Measurements from ENCODE around the gene TIMP2.
"Not testable (repeated sequence)": the region's sequence is repeated elsewhere in the genome, so short reads cannot be mapped to it uniquely, and the experiment has no call there.

The TIMP2 gene

GRCh38 chr17:78929908-78930775 is 5.0 kb upstream of the TIMP2 start:
- no peak for FAIRE-seq

- no peak for FAIRE-seq
Measured at GRCh38 chr17:78925662-78926555, 722 bp upstream of the TIMP2 start.

DNA sequence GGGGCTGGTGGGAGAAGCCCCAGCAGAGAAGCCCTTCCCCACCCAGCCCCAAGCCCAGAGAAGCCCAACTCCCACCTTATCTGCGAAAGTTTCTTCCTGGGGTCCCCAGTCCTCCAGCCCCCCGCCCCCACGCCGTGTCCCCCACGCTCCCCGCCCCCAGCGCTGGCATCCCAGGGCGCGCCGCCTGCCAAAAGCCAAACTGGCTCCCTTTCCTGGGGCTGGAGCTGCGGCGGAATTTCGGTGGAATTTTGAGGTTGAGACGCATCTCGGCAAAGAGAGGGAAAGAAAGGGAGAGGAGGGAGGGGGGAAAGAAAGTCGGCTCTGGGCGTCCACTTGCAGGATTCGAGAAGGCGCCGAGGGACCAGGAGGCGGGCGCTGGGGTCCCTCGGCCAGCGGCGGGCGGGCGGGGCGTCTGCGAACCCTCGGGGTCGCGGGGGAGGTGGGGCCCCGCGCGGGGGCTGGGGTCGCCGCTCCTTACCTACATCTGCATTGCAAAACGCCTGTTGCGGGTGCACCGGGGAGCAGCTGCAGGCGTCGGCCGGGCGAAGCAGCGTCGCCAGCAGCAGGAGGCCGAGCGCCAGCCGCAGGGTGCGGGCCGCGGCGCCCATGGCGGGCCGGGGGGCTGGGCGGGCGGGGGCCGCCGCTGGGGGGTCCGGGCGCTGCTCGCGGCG is 571 bp downstream of the TIMP2 start:
- no peak for FAIRE-seq

- no peak for FAIRE-seq
Measured at GRCh38 chr17:78923660-78924453, 1.3 kb downstream of the TIMP2 start.

DNA sequence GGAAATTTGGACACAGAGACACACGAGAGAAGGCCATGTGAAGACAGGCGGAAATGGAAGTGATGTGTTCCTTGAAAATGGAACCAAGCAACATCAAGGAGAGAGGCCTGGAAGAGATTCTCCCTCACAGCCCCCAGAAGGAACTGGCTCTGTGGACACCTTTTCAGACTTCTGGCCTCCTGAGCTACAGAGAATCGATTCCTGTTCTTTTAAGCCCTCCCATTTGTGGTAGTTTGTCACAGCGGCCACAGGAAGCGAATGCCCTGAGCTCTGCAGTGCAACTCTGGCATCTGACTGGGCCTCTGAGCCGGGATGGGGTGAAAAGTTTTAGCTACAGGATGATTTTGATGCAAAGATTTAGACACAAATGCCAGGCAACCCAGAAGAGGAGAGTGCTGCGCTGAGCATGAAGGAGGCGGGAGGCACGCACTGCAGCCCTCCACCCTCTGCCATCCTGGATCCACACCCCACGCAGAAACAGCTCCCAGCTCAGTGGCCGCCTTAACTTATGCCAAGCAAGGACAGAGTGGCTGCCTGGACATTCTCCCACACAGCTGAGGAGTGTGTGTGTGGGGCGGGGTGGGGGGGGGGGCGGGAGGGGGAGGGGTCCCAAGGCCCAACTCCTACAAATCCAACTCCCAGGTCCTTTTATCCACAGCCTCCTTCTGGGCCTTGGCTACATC is 2.2 kb downstream of the TIMP2 start:
- FAIRE-seq: no peak

DNA sequence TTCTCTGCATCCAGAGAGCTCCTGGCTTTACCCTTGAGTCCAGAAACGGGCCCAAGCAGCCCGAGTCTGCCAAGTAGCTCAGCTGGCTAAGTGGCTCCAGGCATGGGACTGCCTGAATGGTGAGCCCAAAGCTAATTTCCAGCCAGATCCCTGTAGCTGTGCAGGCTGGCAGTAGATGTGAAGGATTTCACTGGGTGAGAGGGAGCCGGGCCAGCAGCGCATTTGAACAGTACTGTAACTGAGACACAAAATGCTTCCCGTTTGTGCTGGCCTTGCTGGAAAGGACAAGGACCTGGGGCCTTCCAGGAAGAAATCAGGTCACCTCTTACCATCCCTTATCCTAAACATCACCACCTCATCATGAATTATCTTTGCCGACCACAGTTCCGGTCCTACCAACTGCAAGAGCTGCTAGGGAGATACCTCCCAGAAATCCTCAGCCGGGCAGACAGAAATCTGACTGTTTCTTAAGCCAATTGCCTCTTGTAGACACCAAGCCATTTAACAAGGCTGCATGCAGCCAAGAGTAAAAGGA is 3.7 kb downstream of the TIMP2 start:
- no peak for FAIRE-seq

DNA sequence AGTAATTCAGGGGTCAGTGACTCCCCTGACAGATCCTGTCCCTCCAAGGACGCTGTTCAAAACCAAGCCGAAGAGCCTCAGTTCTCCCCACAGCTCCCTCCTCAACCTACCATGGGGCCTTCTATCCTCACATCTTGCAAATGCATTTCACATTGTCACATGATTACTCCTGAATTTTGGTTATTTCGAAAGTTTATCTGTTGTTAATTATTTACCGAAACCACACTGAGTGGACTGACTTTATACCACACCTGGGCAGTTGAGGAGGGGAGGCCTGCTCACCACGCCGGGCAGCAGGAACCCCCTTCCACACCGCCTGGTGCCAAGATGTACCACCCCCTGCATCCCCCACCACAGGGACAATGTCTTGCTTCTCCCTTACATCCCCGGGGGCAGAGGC is 4.7 kb downstream of the TIMP2 start:
- no peak for FAIRE-seq

DNA sequence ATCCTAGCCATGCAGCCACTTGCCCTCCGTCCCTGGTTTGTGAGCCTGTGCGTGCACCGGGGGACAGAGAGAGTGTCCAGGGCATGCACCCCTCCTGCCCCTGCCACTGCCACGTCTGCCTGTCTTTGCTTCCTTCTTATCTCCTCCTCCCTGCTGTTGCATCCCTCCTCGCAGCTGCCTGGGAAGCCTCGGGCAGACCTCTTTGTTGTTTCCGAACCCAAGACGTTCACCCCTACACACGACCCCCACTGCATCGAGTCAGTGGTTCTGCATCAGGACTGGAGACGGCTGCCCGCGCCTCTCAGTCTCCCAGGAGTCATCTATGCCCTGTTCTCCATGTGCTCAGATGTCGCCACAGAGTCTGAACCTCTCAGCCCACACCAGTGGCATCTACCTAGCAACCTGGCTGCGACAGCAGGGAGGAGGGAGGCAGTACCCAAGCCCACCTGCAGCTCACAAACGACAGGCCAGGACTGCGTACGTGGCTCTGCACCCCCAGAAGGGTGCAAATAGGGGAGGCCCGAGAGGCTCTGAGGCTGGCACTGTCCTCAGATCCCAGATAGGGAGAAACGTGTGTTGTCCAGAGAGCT is 5.2 kb downstream of the TIMP2 start:
- no peak for FAIRE-seq

DNA sequence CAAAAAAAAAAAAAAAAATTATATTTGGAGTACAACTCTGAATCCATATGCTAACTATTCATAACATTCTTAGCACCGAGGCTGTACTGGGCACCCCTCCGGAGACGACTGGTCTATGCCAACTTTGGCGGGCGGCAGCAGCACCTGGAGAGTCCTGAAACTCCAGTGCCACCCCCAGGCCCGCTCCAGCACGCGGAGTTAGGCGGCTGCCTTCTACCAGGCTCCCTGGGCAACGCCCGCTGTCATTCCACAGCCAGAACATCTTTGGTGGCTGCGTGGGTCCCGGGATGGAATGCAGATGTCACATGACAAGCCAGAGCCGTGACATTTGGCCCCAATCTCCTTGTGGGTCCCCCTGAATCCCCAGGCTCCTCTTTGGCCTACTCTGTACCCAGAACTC is 6.2 kb downstream of the TIMP2 start:
- no peak for FAIRE-seq

GRCh38 chr17:78917451-78918275 is 7.5 kb downstream of the TIMP2 start:
- no peak for FAIRE-seq

- no peak for FAIRE-seq
Measured at GRCh38 chr17:78915872-78916632, 9.1 kb downstream of the TIMP2 start.

GRCh38 chr17:78913115-78913514 is 12.1 kb downstream of the TIMP2 start:
- no peak for FAIRE-seq

DNA sequence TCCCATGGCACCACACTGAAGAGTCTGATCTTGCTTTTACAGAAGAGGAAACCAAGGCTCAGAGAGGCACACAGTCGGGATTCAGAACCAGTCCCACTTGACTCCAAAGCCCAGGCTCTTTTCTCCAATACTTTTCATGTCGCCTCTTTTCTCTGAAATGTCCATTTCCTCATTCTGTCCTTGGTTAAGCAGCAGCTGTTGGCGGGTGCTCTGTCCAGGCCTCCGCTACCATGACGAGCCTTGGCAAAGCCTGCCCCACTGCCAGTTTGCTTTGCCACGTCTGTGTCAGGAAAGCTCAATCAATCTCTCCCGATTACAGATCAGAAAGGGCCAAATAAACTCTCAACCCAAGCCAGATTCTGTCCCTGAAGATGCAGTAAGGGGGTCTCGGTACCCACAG is 13.1 kb downstream of the TIMP2 start:
- no peak for FAIRE-seq

- not testable (repeated sequence) for FAIRE-seq
Measured at GRCh38 chr17:78911543-78911942, 13.6 kb downstream of the TIMP2 start.

DNA sequence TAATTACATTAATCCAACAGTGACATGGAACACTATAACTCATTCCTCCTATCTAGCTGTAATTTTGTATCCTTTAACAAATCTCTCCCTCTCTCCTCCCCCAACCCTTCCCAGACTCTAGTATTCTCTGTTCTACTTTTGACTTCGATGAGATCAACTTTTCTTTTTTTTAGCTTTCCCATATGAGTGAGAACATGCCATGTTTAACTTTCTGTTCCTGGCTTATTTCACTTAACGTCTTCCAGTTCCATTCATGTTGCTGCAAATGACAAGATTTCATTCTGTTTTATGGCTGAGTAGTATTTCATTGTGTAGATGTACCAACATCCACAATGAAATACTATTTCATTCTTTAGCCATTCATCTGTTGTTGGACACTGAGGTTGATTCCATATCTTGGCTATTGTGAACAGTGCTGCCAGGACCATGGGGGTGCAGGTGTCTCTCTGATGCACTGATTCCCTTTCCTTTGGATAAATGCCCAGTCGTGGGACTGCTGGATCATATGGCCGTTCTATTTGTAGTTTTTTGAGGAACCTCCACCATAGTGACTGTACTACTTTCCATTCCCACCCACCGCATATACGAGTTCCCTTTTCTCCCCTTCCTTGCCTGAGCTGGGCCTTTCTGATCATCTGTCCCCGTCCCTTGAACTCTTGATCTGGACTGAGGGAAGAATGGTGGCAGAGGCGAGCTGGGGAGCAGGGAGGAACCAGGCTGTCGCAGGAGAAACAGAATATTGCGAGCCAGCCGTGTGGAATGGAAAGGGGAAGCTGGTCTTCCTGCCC is 14.5 kb downstream of the TIMP2 start:
- FAIRE-seq: no peak

DNA sequence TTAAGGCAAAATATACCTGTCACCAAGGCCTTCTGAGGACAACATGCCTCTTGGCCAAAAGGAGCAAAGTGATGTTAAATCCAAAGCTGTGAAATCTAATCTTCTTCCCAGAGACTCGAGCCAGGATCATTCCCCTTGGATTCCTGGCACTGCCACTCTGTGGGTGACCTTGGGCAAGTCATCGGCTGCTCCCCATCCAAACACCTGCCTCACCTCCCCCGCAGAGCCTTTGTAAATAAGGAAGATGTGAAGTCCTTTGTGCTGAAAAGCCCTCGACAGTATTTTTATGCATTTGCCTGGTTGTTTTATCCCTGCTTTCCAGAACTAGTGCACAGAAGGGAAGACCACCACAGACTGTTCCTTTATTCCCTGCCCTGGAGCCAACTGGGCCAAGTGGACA is 16.8 kb downstream of the TIMP2 start:
- no peak for FAIRE-seq

DNA sequence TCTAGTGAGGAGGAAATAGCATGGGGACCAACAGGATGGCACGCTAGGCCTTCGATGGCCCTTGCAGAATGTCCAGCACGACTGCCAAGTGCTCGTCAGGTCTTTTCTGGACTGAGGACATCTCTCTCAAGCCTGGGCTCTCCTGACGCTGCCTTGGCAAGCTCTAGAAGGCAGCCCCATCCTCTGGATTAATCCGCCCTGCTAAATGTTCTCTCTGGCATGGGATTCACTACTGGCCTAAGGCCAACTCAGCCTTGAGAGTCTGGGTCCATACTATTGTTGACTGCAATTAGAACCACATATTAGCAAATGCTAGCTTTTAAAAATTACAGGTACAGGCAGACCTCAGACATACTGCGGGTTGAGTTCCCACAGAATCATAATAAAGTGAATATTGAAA is 19.6 kb downstream of the TIMP2 start:
- FAIRE-seq: no peak

DNA sequence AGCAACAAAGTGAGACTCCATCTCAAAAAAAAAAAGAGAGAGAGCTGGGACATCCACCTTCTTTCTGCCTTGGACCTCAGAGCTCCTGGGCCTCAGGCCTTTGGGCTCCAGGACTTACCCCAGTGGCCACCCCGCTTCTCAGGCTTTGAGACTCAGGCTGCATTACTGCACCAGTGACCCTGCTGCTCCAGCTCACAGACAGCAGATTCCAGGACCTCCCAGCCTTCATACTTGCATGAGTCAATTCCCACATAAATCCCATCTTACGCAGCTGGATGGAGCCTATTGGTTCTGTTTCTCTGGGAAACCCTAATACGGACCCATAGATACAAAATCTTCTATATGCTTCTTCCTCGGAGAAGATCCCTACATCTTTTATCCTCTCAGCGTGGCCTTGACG is 20.1 kb downstream of the TIMP2 start:
- FAIRE-seq: no peak

DNA sequence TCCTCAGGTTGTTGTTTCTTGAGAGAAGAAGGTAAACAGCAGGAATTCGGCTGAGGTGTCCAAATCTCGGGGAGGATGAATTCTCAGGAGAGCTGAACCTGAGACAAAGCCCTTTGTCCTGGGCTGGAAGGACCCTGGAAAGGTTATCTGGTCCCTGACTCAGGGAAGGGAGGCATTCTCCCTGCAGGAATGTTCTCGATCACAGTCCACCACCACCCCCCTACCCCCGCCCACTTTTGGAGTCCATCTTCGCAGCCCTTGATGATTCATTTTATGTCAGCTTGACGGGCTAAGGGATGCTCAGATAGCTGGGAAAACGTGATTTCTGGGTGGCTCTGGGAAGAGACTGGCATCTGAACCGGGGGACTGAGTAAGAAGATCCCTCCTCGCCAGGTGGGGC is 20.8 kb downstream of the TIMP2 start:
- no peak for FAIRE-seq
